Ascending aorta (tissue), 2 donors: ENCODE data around the gene UGT1A5. TPM values are rescaled to one million over a fixed set of nuclear protein-coding genes. Genes with fewer than 3 reads are reported as not detected.
"Not testable (repeated sequence)": the region's sequence is repeated elsewhere in the genome, so short reads cannot be mapped to it uniquely, and the experiment has no call there.

ENCODE experiments used
- DNase-seq, 2 donors: peaks; one replicate each; pipeline ENCODE4 v3.0.0-alpha.2; 2019; ENCODE audit warnings: low spot score in 2 of 2
- H3K27ac ChIP-seq, 2 donors: fragments of 200-600 bp; sonication (generic); one replicate each; pipeline ENCODE4 v1.5.1; 2016 to 2017; ENCODE audit warnings: mild to moderate bottlenecking in 1 of 2
- H3K27me3 ChIP-seq: fragments of 200-600 bp; sonication (generic); one replicate; pipeline ENCODE4 v1.5.1; 2017
- H3K36me3 ChIP-seq, 2 donors: fragments of 200-600 bp; sonication (generic); one replicate each; pipeline ENCODE4 v1.5.1; 2016
- H3K4me1 ChIP-seq, 2 donors: fragments of 200-600 bp; sonication (generic); one replicate each; pipeline ENCODE4 v1.5.1; 2016 to 2017; ENCODE audit warnings: mild to moderate bottlenecking in 1 of 2
- H3K4me3 ChIP-seq, 2 donors: fragments of 200-600 bp; sonication (generic); one replicate each; pipeline ENCODE4 v1.5.1; 2016 to 2017; ENCODE audit warnings: mild to moderate bottlenecking in 1 of 2
- H3K9me3 ChIP-seq, 2 donors: fragments of 200-600 bp; sonication (generic); one replicate each; pipeline ENCODE4 v1.5.1; 2016
- intact Hi-C: fragments of 100-400 bp; cut with DNase I; formaldehyde crosslinking; loops from one replicate; pipeline ENCODE4 v1.15.1; 2023
- total RNA-seq: library from RNA; depleted of rRNA; stranded (reverse); fragments of >200 nt; gene quantifications from one replicate; pipeline ENCODE4 v1.1.0, GENCODE V29; 2016
- TF ChIP-seq, protein P1 (sequence below), 3 experiments: fragments of 200-600 bp in 2 of 3; fragments of 450-650 bp in 1 of 3; sonication (generic) in 2 of 3; IDR thresholded peaks; one replicate each; pipeline ENCODE4 v1.5.1; 2016 to 2019; ENCODE audit warnings: antibody characterized with exemption in 3 of 3, mild to moderate bottlenecking in 1 of 3, moderate library complexity in 1 of 3

UGT1A5 gene
- total RNA-seq, 1 donor from 2014 or later: not detected

DNA sequence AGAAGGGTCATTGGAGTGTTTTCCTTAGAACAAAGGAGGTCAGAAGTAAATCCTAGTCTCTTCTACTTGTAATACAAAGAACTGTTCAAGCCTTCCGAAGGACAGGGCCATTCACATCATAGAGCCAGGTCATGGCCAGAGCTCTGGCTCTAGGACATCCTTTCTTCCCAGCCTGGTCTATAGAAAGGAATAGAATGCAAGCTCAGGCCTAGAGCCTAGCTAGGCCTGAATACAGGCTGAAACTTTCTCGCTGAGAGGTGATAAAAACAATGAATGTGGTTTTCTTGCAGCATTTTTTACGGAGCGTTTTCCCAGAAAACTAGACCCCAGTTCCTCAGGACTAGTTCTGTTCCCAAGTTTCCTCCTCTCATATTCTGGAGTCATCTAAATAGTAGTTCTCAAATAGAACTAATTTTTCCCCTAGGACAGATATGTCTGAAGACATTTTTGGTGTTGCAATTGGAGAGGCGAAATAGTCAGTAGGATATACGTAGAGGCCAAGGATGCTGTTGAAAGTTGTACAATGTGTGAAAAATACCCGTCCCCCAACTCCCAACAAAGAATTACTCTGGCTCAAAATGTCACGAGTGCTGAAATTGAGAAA, 13.2 kb upstream of the UGT1A5 start:
- TF ChIP-seq, protein P1, sequence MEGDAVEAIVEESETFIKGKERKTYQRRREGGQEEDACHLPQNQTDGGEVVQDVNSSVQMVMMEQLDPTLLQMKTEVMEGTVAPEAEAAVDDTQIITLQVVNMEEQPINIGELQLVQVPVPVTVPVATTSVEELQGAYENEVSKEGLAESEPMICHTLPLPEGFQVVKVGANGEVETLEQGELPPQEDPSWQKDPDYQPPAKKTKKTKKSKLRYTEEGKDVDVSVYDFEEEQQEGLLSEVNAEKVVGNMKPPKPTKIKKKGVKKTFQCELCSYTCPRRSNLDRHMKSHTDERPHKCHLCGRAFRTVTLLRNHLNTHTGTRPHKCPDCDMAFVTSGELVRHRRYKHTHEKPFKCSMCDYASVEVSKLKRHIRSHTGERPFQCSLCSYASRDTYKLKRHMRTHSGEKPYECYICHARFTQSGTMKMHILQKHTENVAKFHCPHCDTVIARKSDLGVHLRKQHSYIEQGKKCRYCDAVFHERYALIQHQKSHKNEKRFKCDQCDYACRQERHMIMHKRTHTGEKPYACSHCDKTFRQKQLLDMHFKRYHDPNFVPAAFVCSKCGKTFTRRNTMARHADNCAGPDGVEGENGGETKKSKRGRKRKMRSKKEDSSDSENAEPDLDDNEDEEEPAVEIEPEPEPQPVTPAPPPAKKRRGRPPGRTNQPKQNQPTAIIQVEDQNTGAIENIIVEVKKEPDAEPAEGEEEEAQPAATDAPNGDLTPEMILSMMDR (IDR thresholded peaks at IDR 0.05): no peak
- DNase-seq: no peak
- Histone ChIP-seq H3K27ac (no peak overlapping the region), H3K4me1 (peaks cover 0 to 3% of the 10 kb centered on the region in 2 donors), H3K27me3 (no peaks in the 10 kb centered on the region), H3K36me3 (no peaks in the 10 kb centered on the region), H3K9me3 (no peaks in the 10 kb centered on the region), H3K4me3 (no peak overlapping the region)
- intact Hi-C loops: no loop called here

- intact Hi-C loops: no loop called here
- Histone ChIP-seq H3K4me1 (peaks cover 0 to 3% of the 10 kb centered on the region in 2 donors), H3K9me3 (no peaks in the 10 kb centered on the region), H3K27ac (no peak overlapping the region), H3K4me3 (no peak overlapping the region), H3K27me3 (no peaks in the 10 kb centered on the region), H3K36me3 (no peaks in the 10 kb centered on the region)
- no peak for DNase-seq
- TF ChIP-seq, protein P1 (IDR thresholded peaks at IDR 0.05): no peak
Observed at GRCh38 chr2:233700028-233700635, 12.6 kb upstream of the UGT1A5 start.

DNA sequence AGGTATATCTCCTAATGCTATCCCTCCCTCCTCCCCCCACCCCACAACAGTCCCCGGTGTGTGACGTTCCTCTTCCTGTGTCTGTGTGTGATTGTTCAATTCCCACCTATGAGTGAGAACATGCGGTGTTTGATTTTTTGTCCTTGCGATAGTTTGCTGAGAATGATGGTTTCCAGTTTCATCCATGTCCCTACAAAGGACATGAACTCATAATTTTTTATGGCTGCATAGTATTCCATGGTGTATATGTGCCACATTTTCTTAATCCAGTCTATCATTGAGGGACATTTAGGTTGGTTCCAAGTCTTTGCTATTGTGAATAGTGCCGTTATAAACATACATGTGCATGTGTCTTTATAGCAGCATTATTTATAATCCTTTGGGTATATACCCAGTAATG, 11.9 kb upstream of the UGT1A5 start:
- intact Hi-C loops, H3K27ac ChIP-seq, DNase-seq, H3K27me3 ChIP-seq, H3K9me3 ChIP-seq, H3K4me1 ChIP-seq, H3K4me3 ChIP-seq, H3K36me3 ChIP-seq: not testable (repeated sequence)

GRCh38 chr2:233702238-233702637, 10.5 kb upstream of the UGT1A5 start:
- intact Hi-C loops: no loop called here
- H3K4me1 ChIP-seq: peaks cover 0 to 3% of the 10 kb centered on the region in 2 donors
- TF ChIP-seq, protein P1 (IDR thresholded peaks at IDR 0.05): no peak
- no peaks in the 10 kb centered on the region for H3K36me3 ChIP-seq
- H3K27me3 ChIP-seq: no peaks in the 10 kb centered on the region
- no peak overlapping the region for H3K4me3 ChIP-seq
- H3K9me3 ChIP-seq: no peaks in the 10 kb centered on the region
- no peak overlapping the region for H3K27ac ChIP-seq
- DNase-seq: no peak

- H3K27ac ChIP-seq: no peak overlapping the region
- intact Hi-C loops: no loop called here
- no peaks in the 10 kb centered on the region for H3K36me3 ChIP-seq
Observed at GRCh38 chr2:233705911-233706506, 6.7 kb upstream of the UGT1A5 start.

GRCh38 chr2:233706720-233707119, 6.0 kb upstream of the UGT1A5 start:
- H3K4me3 ChIP-seq: no peak overlapping the region
- no peaks in the 10 kb centered on the region for H3K27me3 ChIP-seq
- H3K4me1 ChIP-seq: no peaks in the 10 kb centered on the region
- H3K9me3 ChIP-seq: no peaks in the 10 kb centered on the region
- no peaks in the 10 kb centered on the region for H3K36me3 ChIP-seq
- no peak overlapping the region for H3K27ac ChIP-seq
- intact Hi-C loops: no loop called here
- TF ChIP-seq, protein P1 (IDR thresholded peaks at IDR 0.05): no peak
- DNase-seq: no peak

More at GRCh38 chr2:233705911-233706506, 6.7 kb upstream of the UGT1A5 start:
- TF ChIP-seq, protein P1 (IDR thresholded peaks at IDR 0.05): no peak
- Histone ChIP-seq H3K4me1 (no peaks in the 10 kb centered on the region), H3K9me3 (no peaks in the 10 kb centered on the region), H3K27me3 (no peaks in the 10 kb centered on the region), H3K4me3 (no peak overlapping the region)
- DNase-seq: no peak
